Upper lobe of left lung (tissue), 6 donors: ENCODE data around the gene CLCNKB. TPM values are rescaled to one million over a fixed set of nuclear protein-coding genes. Genes with fewer than 3 reads are reported as not detected.

Source experiments
- ATAC-seq, 2 donors: fragments of 200-7000 bp; cut with Tn5 transposase; one replicate each; pipeline ENCODE4 v1.9.1; 2022; ENCODE audit warnings: mild to moderate bottlenecking in 2 of 2, moderate library complexity in 2 of 2; ENCODE audit not compliant: low FRiP score in 2 of 2
- DNase-seq, 2 donors: peaks; one replicate each; pipeline ENCODE4 v3.0.0-alpha.2; 2019 to 2020
- H3K27ac ChIP-seq, 4 donors: fragments of 200-600 bp; sonication (generic); one replicate each; pipeline ENCODE4 v1.5.1; 2016 to 2019
- H3K27me3 ChIP-seq, 4 donors: fragments of 200-600 bp; sonication (generic); one replicate each; pipeline ENCODE4 v1.5.1; 2017 to 2019
- H3K36me3 ChIP-seq, 4 donors: fragments of 200-600 bp; sonication (generic); one replicate each; pipeline ENCODE4 v1.5.1; 2016 to 2019
- H3K4me1 ChIP-seq, 4 donors: fragments of 200-600 bp; sonication (generic); one replicate each; pipeline ENCODE4 v1.5.1; 2018 to 2019
- H3K4me3 ChIP-seq, 4 donors: fragments of 200-600 bp; sonication (generic); one replicate each; pipeline ENCODE4 v1.5.1; 2017 to 2019; ENCODE audit warnings: mild to moderate bottlenecking in 2 of 4, moderate library complexity in 1 of 4
- H3K9me3 ChIP-seq, 4 donors: fragments of 200-600 bp; sonication (generic); one replicate each; pipeline ENCODE4 v1.5.1; 2018 to 2019
- CTCF ChIP-seq, 6 experiments: fragments of 450-650 bp in 4 of 6; fragments of 200-600 bp in 2 of 6; sonication (generic) in 2 of 6; IDR thresholded peaks; one replicate each; pipeline ENCODE4 v1.5.1; 2016 to 2019; ENCODE audit warnings: antibody characterized with exemption in 6 of 6
- EP300 ChIP-seq, 4 donors: sonication (generic); formaldehyde crosslinking; IDR thresholded peaks; one replicate each; pipeline ENCODE4 v1.5.1; 2017; ENCODE audit warnings: antibody characterized with exemption in 4 of 4, control low read depth in 2 of 4
- POLR2A ChIP-seq, 4 donors: fragments of 450-650 bp; IDR thresholded peaks; one replicate each; pipeline ENCODE4 v1.5.1; 2016 to 2017; ENCODE audit warnings: antibody characterized with exemption in 4 of 4, mild to moderate bottlenecking in 2 of 4
- POLR2AphosphoS5 ChIP-seq, 2 donors: sonication (generic); formaldehyde crosslinking; IDR thresholded peaks; one replicate each; pipeline ENCODE4 v1.5.1; 2017; ENCODE audit warnings: antibody characterized with exemption in 2 of 2
- WGBS, 2 donors: methylation state at CpG; one replicate each; pipeline ENCODE4 v1.1.5; 2017 to 2018; 5-methylcytosine and 5-hydroxymethylcytosine counted together
- total RNA-seq, 6 donors: library from RNA; depleted of rRNA in 4 of 6; stranded (reverse); fragments of >200 nt in 4 of 6; gene quantifications; one replicate each; pipeline versions ENCODE4 v1.1.0 to v1.2.1, GENCODE V29; 2016 to 2021
- donor health status: DM: no; HTN: no; CAD: no; lungs with moderate emphysema.
- donor health status: DM: no; HTN: yes; CAD: no; lungs with severe emphysema.

The CLCNKB gene
- total RNA-seq, 6 donors from 2014 or later: 0.46 to 9.4 (median 0.53) TPM; not detected in 2

GRCh38 chr1:16080422-16081150, 37.0 kb downstream of the CLCNKB start:
- ATAC-seq: no peak
- DNase-seq: no peak
- TF ChIP-seq EP300 (IDR thresholded peaks at IDR 0.05) (no peak), POLR2AphosphoS5 (IDR thresholded peaks at IDR 0.05) (no peak), POLR2A (IDR thresholded peaks at IDR 0.05) (no peak), CTCF (IDR thresholded peaks at IDR 0.05) (no peak)
- Histone ChIP-seq H3K9me3 (no peaks in the 10 kb centered on the region), H3K27me3 (no peaks in the 10 kb centered on the region), H3K4me1 (peaks cover 5 to 14% (median 6%) of the 10 kb centered on the region in 4 donors), H3K4me3 (no peak overlapping the region), H3K36me3 (no peaks in the 10 kb centered on the region), H3K27ac (no peak overlapping the region)
- WGBS, 2 donors: 91 to 94% methylated on average over 5 of the region's 5 CpGs

GRCh38 chr1:16081636-16082035, 38.1 kb downstream of the CLCNKB start:
- no peak overlapping the region for H3K27ac ChIP-seq
- 88 to 94% methylated on average over 4 to 9 of the region's 9 CpGs for WGBS, 2 donors
- TF ChIP-seq POLR2AphosphoS5 (IDR thresholded peaks at IDR 0.05) (no peak), EP300 (IDR thresholded peaks at IDR 0.05) (no peak), CTCF (IDR thresholded peaks at IDR 0.05) (no peak), POLR2A (IDR thresholded peaks at IDR 0.05) (no peak)
- no peak overlapping the region for H3K4me3 ChIP-seq
- H3K27me3 ChIP-seq: no peaks in the 10 kb centered on the region
- H3K36me3 ChIP-seq: no peaks in the 10 kb centered on the region
- no peaks in the 10 kb centered on the region for H3K9me3 ChIP-seq
- ATAC-seq: no peak
- peaks cover 5 to 14% (median 6%) of the 10 kb centered on the region in 4 donors for H3K4me1 ChIP-seq
- DNase-seq: peak in 1 of 2 donors; percentile 25

GRCh38 chr1:16082283-16083038, 38.9 kb downstream of the CLCNKB start:
- DNase-seq (peak in 1 of 2 donors; percentile 61), ATAC-seq (peak; percentile 71 to 74)
- no peaks in the 10 kb centered on the region for H3K36me3 ChIP-seq
- TF ChIP-seq POLR2A (IDR thresholded peaks at IDR 0.05) (no peak), EP300 (IDR thresholded peaks at IDR 0.05) (no peak), CTCF (IDR thresholded peaks at IDR 0.05) (peak; percentile 76 to 88 (median 83)), POLR2AphosphoS5 (IDR thresholded peaks at IDR 0.05) (no peak)
- H3K27ac ChIP-seq: no peak overlapping the region
- no peaks in the 10 kb centered on the region for H3K27me3 ChIP-seq
- peaks cover 5 to 14% (median 6%) of the 10 kb centered on the region in 4 donors for H3K4me1 ChIP-seq
- H3K9me3 ChIP-seq: no peaks in the 10 kb centered on the region
- no peak overlapping the region for H3K4me3 ChIP-seq
- WGBS, 2 donors: 62 to 71% methylated on average over 8 to 9 of the region's 9 CpGs

- H3K9me3 ChIP-seq: no peaks in the 10 kb centered on the region
- no peaks in the 10 kb centered on the region for H3K27me3 ChIP-seq
- peak in 1 of 2 donors; percentile 39 for DNase-seq
- WGBS, 2 donors: 64 to 79% methylated on average over 5 of the region's 5 CpGs
- H3K4me1 ChIP-seq: peaks cover 6 to 21% (median 8%) of the 10 kb centered on the region in 4 donors
- ATAC-seq: no peak
- TF ChIP-seq POLR2AphosphoS5 (IDR thresholded peaks at IDR 0.05) (no peak), POLR2A (IDR thresholded peaks at IDR 0.05) (no peak), EP300 (IDR thresholded peaks at IDR 0.05) (no peak), CTCF (IDR thresholded peaks at IDR 0.05) (no peak)
- H3K27ac ChIP-seq: no peak overlapping the region
- H3K4me3 ChIP-seq: no peak overlapping the region
- no peaks in the 10 kb centered on the region for H3K36me3 ChIP-seq
Observed at GRCh38 chr1:16083486-16083885, 39.9 kb downstream of the CLCNKB start.
